SK-N-SH (cell line): ENCODE measurements around the gene PRKG1.

Experiments
- EP300 ChIP-seq, 2 experiments: IDR thresholded peaks; 2 replicates each; pipeline versions ENCODE4 v1.4.0 to v1.6.1; 2012; ENCODE audit warnings: borderline replicate concordance in 1 of 2, low read depth in 1 of 2, low read length in 1 of 2
- EZH2phosphoT487 ChIP-seq: fragments of 200-600 bp; sonication (generic); IDR thresholded peaks from 2 replicates; pipeline ENCODE4 v1.6.1; 2017; ENCODE audit warnings: low read depth, mixed run types, mild to moderate bottlenecking, antibody characterized with exemption, moderate library complexity, borderline replicate concordance
- FOXM1 ChIP-seq: IDR thresholded peaks from 2 replicates; pipeline ENCODE4 v1.4.0; 2012; ENCODE audit warnings: low read depth, mild to moderate bottlenecking
- MAX ChIP-seq: IDR thresholded peaks from 2 replicates; pipeline ENCODE4 v1.4.0; 2012; ENCODE audit warnings: low read depth
- NFIC ChIP-seq: IDR thresholded peaks from 2 replicates; pipeline ENCODE4 v1.4.0; 2012; ENCODE audit warnings: borderline replicate concordance
- POLR2AphosphoS5 ChIP-seq: IDR thresholded peaks from 2 replicates; pipeline ENCODE4 v1.6.1; 2012; ENCODE audit warnings: low read depth, low read length
- RCOR1 ChIP-seq: fragments of 150-350 bp; IDR thresholded peaks from 2 replicates; pipeline ENCODE4 v1.6.1; 2017; ENCODE audit warnings: antibody characterized with exemption, low read length
- REST ChIP-seq: IDR thresholded peaks from 2 replicates; pipeline ENCODE4 v1.6.1; 2012; ENCODE audit warnings: mild to moderate bottlenecking, low read depth, low read length, moderate library complexity
- RFX5 ChIP-seq: IDR thresholded peaks from 2 replicates; pipeline ENCODE4 v1.6.1; 2012; ENCODE audit warnings: mild to moderate bottlenecking, improper control_type of control experiment, low read length
- RXRA ChIP-seq: IDR thresholded peaks from 2 replicates; pipeline ENCODE4 v1.4.0; 2012; ENCODE audit warnings: low read depth, mild to moderate bottlenecking, borderline replicate concordance
- TAF1 ChIP-seq: IDR thresholded peaks from 2 replicates; pipeline ENCODE4 v1.6.1; 2012; ENCODE audit warnings: low read depth, mild to moderate bottlenecking, low read length, moderate library complexity, borderline replicate concordance
- YY1 ChIP-seq: IDR thresholded peaks from 2 replicates; pipeline ENCODE4 v1.4.0; 2012; ENCODE audit warnings: low read depth, mild to moderate bottlenecking
- TF ChIP-seq, protein P1 (sequence below): fragments of 200-600 bp; sonication (generic); IDR thresholded peaks from 2 replicates; pipeline ENCODE4 v1.6.1; 2017; ENCODE audit warnings: antibody characterized with exemption, mild to moderate bottlenecking, moderate library complexity
- TF ChIP-seq, protein P2 (sequence below): IDR thresholded peaks from 2 replicates; pipeline ENCODE4 v1.4.0; 2012; ENCODE audit warnings: low read depth, borderline replicate concordance

GRCh38 chr10:51147644-51148399 lies 73.5 kb downstream of the PRKG1 start:
- TF ChIP-seq NFIC = no peak
- TF ChIP-seq, protein P1, sequence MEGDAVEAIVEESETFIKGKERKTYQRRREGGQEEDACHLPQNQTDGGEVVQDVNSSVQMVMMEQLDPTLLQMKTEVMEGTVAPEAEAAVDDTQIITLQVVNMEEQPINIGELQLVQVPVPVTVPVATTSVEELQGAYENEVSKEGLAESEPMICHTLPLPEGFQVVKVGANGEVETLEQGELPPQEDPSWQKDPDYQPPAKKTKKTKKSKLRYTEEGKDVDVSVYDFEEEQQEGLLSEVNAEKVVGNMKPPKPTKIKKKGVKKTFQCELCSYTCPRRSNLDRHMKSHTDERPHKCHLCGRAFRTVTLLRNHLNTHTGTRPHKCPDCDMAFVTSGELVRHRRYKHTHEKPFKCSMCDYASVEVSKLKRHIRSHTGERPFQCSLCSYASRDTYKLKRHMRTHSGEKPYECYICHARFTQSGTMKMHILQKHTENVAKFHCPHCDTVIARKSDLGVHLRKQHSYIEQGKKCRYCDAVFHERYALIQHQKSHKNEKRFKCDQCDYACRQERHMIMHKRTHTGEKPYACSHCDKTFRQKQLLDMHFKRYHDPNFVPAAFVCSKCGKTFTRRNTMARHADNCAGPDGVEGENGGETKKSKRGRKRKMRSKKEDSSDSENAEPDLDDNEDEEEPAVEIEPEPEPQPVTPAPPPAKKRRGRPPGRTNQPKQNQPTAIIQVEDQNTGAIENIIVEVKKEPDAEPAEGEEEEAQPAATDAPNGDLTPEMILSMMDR = no peak
- no peak for TF ChIP-seq RXRA
- TF ChIP-seq RCOR1 = no peak
- TF ChIP-seq, protein P2, sequence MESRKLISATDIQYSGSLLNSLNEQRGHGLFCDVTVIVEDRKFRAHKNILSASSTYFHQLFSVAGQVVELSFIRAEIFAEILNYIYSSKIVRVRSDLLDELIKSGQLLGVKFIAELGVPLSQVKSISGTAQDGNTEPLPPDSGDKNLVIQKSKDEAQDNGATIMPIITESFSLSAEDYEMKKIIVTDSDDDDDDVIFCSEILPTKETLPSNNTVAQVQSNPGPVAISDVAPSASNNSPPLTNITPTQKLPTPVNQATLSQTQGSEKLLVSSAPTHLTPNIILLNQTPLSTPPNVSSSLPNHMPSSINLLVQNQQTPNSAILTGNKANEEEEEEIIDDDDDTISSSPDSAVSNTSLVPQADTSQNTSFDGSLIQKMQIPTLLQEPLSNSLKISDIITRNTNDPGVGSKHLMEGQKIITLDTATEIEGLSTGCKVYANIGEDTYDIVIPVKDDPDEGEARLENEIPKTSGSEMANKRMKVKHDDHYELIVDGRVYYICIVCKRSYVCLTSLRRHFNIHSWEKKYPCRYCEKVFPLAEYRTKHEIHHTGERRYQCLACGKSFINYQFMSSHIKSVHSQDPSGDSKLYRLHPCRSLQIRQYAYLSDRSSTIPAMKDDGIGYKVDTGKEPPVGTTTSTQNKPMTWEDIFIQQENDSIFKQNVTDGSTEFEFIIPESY = no peak
- no peak for TF ChIP-seq EZH2phosphoT487
- TF ChIP-seq TAF1 = no peak
- TF ChIP-seq REST = no peak
- no peak for TF ChIP-seq EP300 (IDR thresholded peaks at IDR 0.05; ENCODE audit: borderline replicate concordance in 1 of 2, low read depth in 1 of 2, low read length in 1 of 2)
- no peak for TF ChIP-seq FOXM1
- no peak for TF ChIP-seq RFX5
- TF ChIP-seq YY1 = no peak
- TF ChIP-seq MAX = no peak
- no peak for TF ChIP-seq POLR2AphosphoS5
